ENCODE results near the gene AHNAK. TPM values are rescaled to one million over a fixed set of nuclear protein-coding genes. Genes with fewer than 3 reads are reported as not detected.

The AHNAK gene
- total and polyA plus RNA-seq, 2 donors (not counting 3 experiments of a cell fraction or from before 2014, with no cell fraction given), result 35.2 to 436 TPM

DNA sequence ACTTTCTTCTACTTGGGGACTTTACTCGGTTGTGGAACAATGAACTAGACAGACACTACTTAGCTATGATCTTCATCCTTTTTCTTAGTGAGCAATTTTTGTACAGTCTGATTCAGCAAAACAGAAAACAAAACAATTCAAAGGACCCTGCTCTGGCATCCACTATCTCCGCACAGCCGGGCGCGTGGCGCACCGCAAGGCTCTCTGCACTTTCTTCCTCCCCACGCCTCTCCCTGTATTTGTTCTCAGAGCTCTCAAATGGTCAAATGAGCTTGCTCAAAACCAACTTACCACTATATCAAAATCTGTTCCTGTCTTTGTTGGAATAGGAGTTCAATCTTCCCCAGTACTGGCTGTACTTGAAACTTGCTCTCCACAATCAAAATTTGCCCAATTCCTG is 19.6 kb upstream of the AHNAK start:
- Histone ChIP-seq H3K4me1 (ENCODE audit: control insufficient read depth, extremely low read depth, insufficient read depth, low read length) (peaks cover 7% of the 10 kb centered on the region), H4K20me1 (replicated peaks; ENCODE audit: control insufficient read depth, extremely low read depth, insufficient read depth, low read length) (peaks cover 8% of the 10 kb centered on the region), H3K4me3 (replicated peaks in 1 of 3; ENCODE audit: insufficient read depth in 1 of 3, low read depth in 1 of 3, low read length in 3 of 3) (no peak overlapping the region), H2AFZ (ENCODE audit: low read depth, low read length) (no peak overlapping the region), H3K9ac (replicated peaks; ENCODE audit: extremely low read depth, insufficient read depth, low read length) (no peak overlapping the region), H3K36me3 (ENCODE audit: control insufficient read depth in 2 of 2, extremely low read depth in 1 of 2, insufficient read depth in 2 of 2, low read length in 2 of 2) (peaks cover 35 to 42% of the 10 kb centered on the region in 2 experiments), H3K27me3 (ENCODE audit: control insufficient read depth in 2 of 2, insufficient read depth in 2 of 2, low read length in 2 of 2) (no peaks in the 10 kb centered on the region), H3K4me2 (ENCODE audit: insufficient read depth, low read length) (no peak overlapping the region), H3K27ac (ENCODE audit: insufficient read depth, low read depth, low read length) (no peak overlapping the region), H3K9me1 (replicated peaks; ENCODE audit: control insufficient read depth, extremely low read depth, insufficient read depth, low read length) (no peaks in the 10 kb centered on the region), H3K9me3 (replicated peaks; ENCODE audit: control insufficient read depth, insufficient read depth, low read length) (no peaks in the 10 kb centered on the region), H3K79me2 (ENCODE audit: control insufficient read depth, insufficient read depth, low read length) (peaks cover 71% of the 10 kb centered on the region)
- CTCF ChIA-PET, result interaction anchor here (0.7 to 15.7 kb wide), 4 partner anchors 22 to 171 kb away, joined by 3 to 376 read pairs (median 18); partner anchors contain the start of gene AHNAK
- DNase-seq (ENCODE audit: low read depth, low spot score) (no peak), FAIRE-seq (peak; percentile 69)
- dilution Hi-C loops (cut with MboI; ENCODE audit: extremely low pct_ligation_motif_present, low sequenced_read_pairs) (no loop called here), intact Hi-C loops (cut with micrococcal nuclease) (no loop called here)
- no TSS peak for BruUV-seq (replicated peaks)
- TF ChIP-seq JUN (IDR thresholded peaks at IDR 0.05; ENCODE audit: borderline replicate concordance, insufficient read depth, insufficient read length, low read depth) (no peak), EZH2 (IDR thresholded peaks at IDR 0.05; ENCODE audit: borderline replicate concordance, low read depth, low read length, severe bottlenecking) (no peak), POLR2AphosphoS5 (IDR thresholded peaks at IDR 0.05; ENCODE audit: insufficient read depth, low read depth, low read length) (no peak), POLR2A (IDR thresholded peaks at IDR 0.05; ENCODE audit: low read depth, low read length) (no peak), FOS (IDR thresholded peaks at IDR 0.05; ENCODE audit: borderline replicate concordance, insufficient read depth, low read length) (no peak), GATA2 (IDR thresholded peaks at IDR 0.05; ENCODE audit: insufficient read depth, insufficient read length, low read depth, low read length) (no peak), MYC (IDR thresholded peaks at IDR 0.05; ENCODE audit: low read depth, low read length) (no peak)
- TF ChIP-seq, protein P1, sequence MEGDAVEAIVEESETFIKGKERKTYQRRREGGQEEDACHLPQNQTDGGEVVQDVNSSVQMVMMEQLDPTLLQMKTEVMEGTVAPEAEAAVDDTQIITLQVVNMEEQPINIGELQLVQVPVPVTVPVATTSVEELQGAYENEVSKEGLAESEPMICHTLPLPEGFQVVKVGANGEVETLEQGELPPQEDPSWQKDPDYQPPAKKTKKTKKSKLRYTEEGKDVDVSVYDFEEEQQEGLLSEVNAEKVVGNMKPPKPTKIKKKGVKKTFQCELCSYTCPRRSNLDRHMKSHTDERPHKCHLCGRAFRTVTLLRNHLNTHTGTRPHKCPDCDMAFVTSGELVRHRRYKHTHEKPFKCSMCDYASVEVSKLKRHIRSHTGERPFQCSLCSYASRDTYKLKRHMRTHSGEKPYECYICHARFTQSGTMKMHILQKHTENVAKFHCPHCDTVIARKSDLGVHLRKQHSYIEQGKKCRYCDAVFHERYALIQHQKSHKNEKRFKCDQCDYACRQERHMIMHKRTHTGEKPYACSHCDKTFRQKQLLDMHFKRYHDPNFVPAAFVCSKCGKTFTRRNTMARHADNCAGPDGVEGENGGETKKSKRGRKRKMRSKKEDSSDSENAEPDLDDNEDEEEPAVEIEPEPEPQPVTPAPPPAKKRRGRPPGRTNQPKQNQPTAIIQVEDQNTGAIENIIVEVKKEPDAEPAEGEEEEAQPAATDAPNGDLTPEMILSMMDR (IDR thresholded peaks at IDR 0.05; ENCODE audit: extremely low read depth in 1 of 2, insufficient read depth in 1 of 2, low read depth in 1 of 2, low read length in 2 of 2), result no peak
- POLR2A ChIA-PET, result interaction anchor here (1.6 kb wide), 1 partner anchor 8 kb away, joined by 5 read pairs; the partner anchor contains the start of gene EEF1G
